Measurements from ENCODE around the gene ISYNA1.
"Not testable (repeated sequence)": the region's sequence is repeated elsewhere in the genome, so short reads cannot be mapped to it uniquely, and the experiment has no call there.

The ISYNA1 gene

GRCh38 chr19:18419195-18419698 is 18.7 kb downstream of the ISYNA1 start, which contains the start of gene SSBP4:
Gene SSBP4 (plus strand): TSS chr19:18419398. CDS start chr19:18419649, 251 bp downstream.
- DNase-seq (ENCODE audit: low read depth in 2 of 2): peak; percentile 64 to 67

GRCh38 chr19:18418483-18419194 is 19.3 kb downstream of the ISYNA1 start:
- DNase-seq (ENCODE audit: low read depth in 2 of 2): no peak

- no peak for DNase-seq (ENCODE audit: low read depth in 2 of 2)
These were observed 19.9 kb downstream of the ISYNA1 start for GRCh38 chr19:18418029-18418482.

- peak; percentile 75 for DNase-seq (ENCODE audit: low read depth in 2 of 2)
These were observed 20.5 kb downstream of the ISYNA1 start for GRCh38 chr19:18417250-18418028.

GRCh38 chr19:18416778-18417249 is 21.1 kb downstream of the ISYNA1 start:
- DNase-seq (ENCODE audit: low read depth in 2 of 2): peak; percentile 65 to 67

- DNase-seq (ENCODE audit: low read depth in 2 of 2): peak; percentile 40 to 54
These were observed 22.6 kb downstream of the ISYNA1 start for GRCh38 chr19:18415178-18415867.

GRCh38 chr19:18414504-18415177 is 23.3 kb downstream of the ISYNA1 start:
- DNase-seq (ENCODE audit: low read depth in 2 of 2): no peak

- no peak for DNase-seq (ENCODE audit: low read depth in 2 of 2)
These were observed 25.2 kb downstream of the ISYNA1 start for GRCh38 chr19:18412610-18413239.

- no peak for DNase-seq (ENCODE audit: low read depth in 2 of 2)
These were observed 29.9 kb downstream of the ISYNA1 start for GRCh38 chr19:18408053-18408476.

- no peak for DNase-seq (ENCODE audit: low read depth in 2 of 2)
These were observed 31.2 kb downstream of the ISYNA1 start for GRCh38 chr19:18406749-18407148.

GRCh38 chr19:18405754-18406153 is 32.2 kb downstream of the ISYNA1 start:
- not testable (repeated sequence) for DNase-seq (ENCODE audit: low read depth in 2 of 2)

GRCh38 chr19:18402455-18403248 is 35.3 kb downstream of the ISYNA1 start:
- DNase-seq (ENCODE audit: low read depth in 2 of 2): not testable (repeated sequence)

- DNase-seq (ENCODE audit: low read depth in 2 of 2): peak in 1 of 2 experiments; percentile 41
These were observed 36.3 kb downstream of the ISYNA1 start for GRCh38 chr19:18401580-18402112.

- DNase-seq (ENCODE audit: low read depth in 2 of 2): no peak
These were observed 38.9 kb downstream of the ISYNA1 start for GRCh38 chr19:18399008-18399407.

GRCh38 chr19:18397242-18398202 is 40.4 kb downstream of the ISYNA1 start, which contains the start of gene LRRC25:
Gene LRRC25 (minus strand): TSS chr19:18397622. CDS start chr19:18396963, 659 bp downstream.
- DNase-seq (ENCODE audit: low read depth in 2 of 2): no peak

- DNase-seq (ENCODE audit: low read depth in 2 of 2): no peak
These were observed 41.3 kb downstream of the ISYNA1 start for GRCh38 chr19:18396471-18397241.

GRCh38 chr19:18393836-18394235 is 44.1 kb downstream of the ISYNA1 start:
- no peak for DNase-seq (ENCODE audit: low read depth in 2 of 2)

GRCh38 chr19:18392926-18393325 is 45.0 kb downstream of the ISYNA1 start:
- DNase-seq (ENCODE audit: low read depth in 2 of 2): no peak

Data from fibroblast of skin of left quadriceps (primary cell).